ENCODE measurements around the gene CCRL2.

- TF ChIP-seq CTCF (IDR thresholded peaks at IDR 0.05), result peak; percentile 46 to 76 (median 63)
- no peak for TF ChIP-seq POLR2A (IDR thresholded peaks at IDR 0.05)
These were observed 28.6 kb upstream of the CCRL2 start for GRCh38 chr3:46378426-46378942.

All from right lobe of liver (tissue), 4 donors.